NCI-H187 (cell line): ENCODE results near the gene MS4A10.

Source experiments
- DNase-seq, 2 experiments: peaks; one replicate each; lab custom pipeline; 2025; lab: John Stamatoyannopoulos, UW

MS4A10 gene

GRCh38 chr11:60849641-60850520, 64.7 kb downstream of the MS4A10 start:
- DNase-seq, result no peak
